ENCODE measurements around the gene LRP1.

The LRP1 gene

GRCh38 chr12:57254506-57255280 is 126.4 kb downstream of the LRP1 start:
- in situ Hi-C loops (cut with MboI; ENCODE audit: low sequenced_read_pairs, unreplicated experiment): no loop called here
- TF ChIP-seq CTCF (IDR thresholded peaks at IDR 0.05; ENCODE audit: borderline replicate concordance, control extremely low read depth, extremely low read depth, insufficient read depth, missing control alignments): no peak
- no peak for DNase-seq (ENCODE audit: low spot score)

- TF ChIP-seq CTCF (IDR thresholded peaks at IDR 0.05; ENCODE audit: borderline replicate concordance, control extremely low read depth, extremely low read depth, insufficient read depth, missing control alignments): no peak
- in situ Hi-C loops (cut with MboI; ENCODE audit: low sequenced_read_pairs, unreplicated experiment): no loop called here
- DNase-seq (ENCODE audit: low spot score): no peak
Observed at GRCh38 chr12:57255916-57256315, 127.6 kb downstream of the LRP1 start.

- TF ChIP-seq CTCF (IDR thresholded peaks at IDR 0.05; ENCODE audit: borderline replicate concordance, control extremely low read depth, extremely low read depth, insufficient read depth, missing control alignments): no peak
- in situ Hi-C loops (cut with MboI; ENCODE audit: low sequenced_read_pairs, unreplicated experiment): no loop called here
- no peak for DNase-seq (ENCODE audit: low spot score)
Observed at GRCh38 chr12:57258977-57259970, 131.0 kb downstream of the LRP1 start.

- in situ Hi-C loops (cut with MboI; ENCODE audit: low sequenced_read_pairs, unreplicated experiment): no loop called here
- TF ChIP-seq CTCF (IDR thresholded peaks at IDR 0.05; ENCODE audit: borderline replicate concordance, control extremely low read depth, extremely low read depth, insufficient read depth, missing control alignments): no peak
- DNase-seq (ENCODE audit: low spot score): no peak
Observed at GRCh38 chr12:57260366-57260765, 132.1 kb downstream of the LRP1 start.

GRCh38 chr12:57261428-57261865 is 133.2 kb downstream of the LRP1 start:
- in situ Hi-C loops (cut with MboI; ENCODE audit: low sequenced_read_pairs, unreplicated experiment): no loop called here
- DNase-seq (ENCODE audit: low spot score): no peak
- no peak for TF ChIP-seq CTCF (IDR thresholded peaks at IDR 0.05; ENCODE audit: borderline replicate concordance, control extremely low read depth, extremely low read depth, insufficient read depth, missing control alignments)

- no peak for DNase-seq (ENCODE audit: low spot score)
- in situ Hi-C loops (cut with MboI; ENCODE audit: low sequenced_read_pairs, unreplicated experiment): no loop called here
- no peak for TF ChIP-seq CTCF (IDR thresholded peaks at IDR 0.05; ENCODE audit: borderline replicate concordance, control extremely low read depth, extremely low read depth, insufficient read depth, missing control alignments)
Observed at GRCh38 chr12:57262126-57262822, 134.0 kb downstream of the LRP1 start.

All from GM13976 (cell line).